H4 (cell line): ENCODE measurements around the gene WDR36. TPM values are rescaled to one million over a fixed set of nuclear protein-coding genes. Genes with fewer than 3 reads are reported as not detected.
A peak's percentile ranks its signal among the peaks of the same experiment; 100 is the strongest.
"Not testable (repeated sequence)": the region's sequence is repeated elsewhere in the genome, so short reads cannot be mapped to it uniquely, and the experiment has no call there.

Experiments
- DNase-seq: peaks from one replicate; pipeline ENCODE4 v3.0.0-alpha.2; 2015; ENCODE audit warnings: low spot score
- total RNA-seq: library from RNA; depleted of rRNA; stranded (reverse); fragments of >200 nt; shearing (Covaris generic); gene quantifications from 2 replicates; pipeline ENCODE4 v1.2.3, GENCODE V29; 2014

Gene WDR36
- total RNA-seq, 1 experiment from 2014 or later: 44.5 TPM

- no peak for DNase-seq
Observed at GRCh38 chr5:111135363-111135762, 43.2 kb downstream of the WDR36 start.

GRCh38 chr5:111135946-111136345 is 43.8 kb downstream of the WDR36 start:
- peak; percentile 45 for DNase-seq

- DNase-seq: no peak
Observed at GRCh38 chr5:111138096-111138495, 45.9 kb downstream of the WDR36 start.

- DNase-seq: not testable (repeated sequence)
Observed at GRCh38 chr5:111141471-111141870, 49.3 kb downstream of the WDR36 start.

DNA sequence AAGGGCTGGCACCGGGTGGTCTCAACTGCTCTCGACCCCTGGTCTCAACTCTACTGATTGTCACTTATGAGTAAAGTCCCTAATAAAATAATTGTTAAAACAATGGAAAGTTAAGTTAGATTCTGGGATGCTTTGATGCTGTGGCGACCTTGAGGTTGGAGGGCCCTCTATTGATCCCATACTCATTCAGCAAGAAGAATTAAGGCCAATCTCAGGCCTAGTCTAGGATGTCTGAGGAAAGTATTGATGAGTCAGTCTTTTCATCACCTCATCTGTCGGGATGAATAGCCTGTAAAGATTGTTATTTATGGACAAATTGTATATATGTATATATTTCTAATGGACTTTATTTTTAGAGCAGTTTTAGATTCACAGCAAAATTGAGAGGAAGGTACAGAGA is 50.8 kb downstream of the WDR36 start:
- DNase-seq: no peak

DNA sequence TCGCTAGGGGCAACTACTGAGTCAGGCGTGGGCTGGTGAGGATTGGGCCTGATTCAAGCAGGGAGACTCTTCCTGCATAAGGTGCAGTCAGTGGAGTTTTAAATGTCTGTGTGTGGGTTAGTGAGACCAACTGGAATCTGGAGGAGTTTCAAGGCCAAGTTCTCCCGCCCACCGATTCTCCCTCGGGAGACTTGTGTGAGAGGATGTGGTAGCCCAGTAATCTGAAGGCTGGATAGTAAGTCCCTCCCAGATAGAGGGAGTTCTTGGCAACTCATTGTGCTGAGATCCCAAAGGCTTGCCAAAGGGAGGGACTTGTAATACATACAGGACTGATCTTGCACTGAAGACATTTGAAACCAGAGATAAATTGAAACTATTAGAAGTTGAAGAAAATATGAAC is 51.8 kb downstream of the WDR36 start:
- DNase-seq: peak; percentile 90

GRCh38 chr5:111144352-111144930 is 52.3 kb downstream of the WDR36 start:
- DNase-seq: no peak

DNA sequence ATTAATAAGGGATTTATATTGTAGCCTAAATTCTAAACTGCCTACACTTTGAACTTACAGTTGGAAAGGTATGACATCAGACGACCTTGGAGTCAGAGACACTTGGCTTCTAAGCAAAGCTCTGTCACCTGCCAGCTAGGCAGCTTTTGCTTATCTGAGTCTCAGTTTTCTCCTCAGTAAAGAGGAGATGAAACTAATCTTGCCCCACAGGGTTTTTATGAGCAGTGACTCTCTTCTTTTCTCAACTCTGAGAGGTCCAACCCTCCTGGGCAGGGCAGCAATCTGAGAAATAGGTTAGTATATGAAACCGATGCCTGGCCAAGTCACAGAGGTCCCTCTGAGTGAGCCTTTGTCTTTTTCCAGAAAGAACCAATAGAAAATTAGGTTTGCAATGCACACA is 53.9 kb downstream of the WDR36 start:
- no peak for DNase-seq

GRCh38 chr5:111147502-111147901 is 55.4 kb downstream of the WDR36 start:
- DNase-seq: no peak

GRCh38 chr5:111151998-111152397 is 59.9 kb downstream of the WDR36 start:
- DNase-seq: no peak

DNA sequence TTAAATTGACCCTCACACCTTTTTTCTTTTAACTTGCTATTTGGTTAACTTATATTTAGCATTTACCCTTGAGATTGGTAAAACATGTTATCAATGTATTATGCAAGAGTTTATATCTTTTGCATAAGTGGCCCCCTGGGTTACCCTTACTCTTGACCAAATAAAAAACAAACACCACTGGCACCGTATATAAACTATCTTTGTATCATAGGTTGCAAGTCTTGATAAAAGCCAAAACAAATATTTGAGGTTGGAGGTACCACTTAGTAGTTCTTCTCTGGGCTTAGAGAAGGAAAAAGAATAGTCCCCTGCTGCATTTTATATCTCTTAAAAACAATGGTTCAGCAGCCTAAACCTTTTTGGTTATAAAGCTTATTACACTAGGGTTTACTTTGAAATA is 61.3 kb downstream of the WDR36 start:
- DNase-seq: no peak

- DNase-seq: no peak
Observed at GRCh38 chr5:111153945-111154344, 61.8 kb downstream of the WDR36 start.

GRCh38 chr5:111158105-111158744 is 66.1 kb downstream of the WDR36 start:
- peak; percentile 81 for DNase-seq

GRCh38 chr5:111159845-111160244 is 67.7 kb downstream of the WDR36 start:
- DNase-seq: no peak

- no peak for DNase-seq
Observed at GRCh38 chr5:111163000-111163399, 70.9 kb downstream of the WDR36 start.

- no peak for DNase-seq
Observed at GRCh38 chr5:111165058-111165457, 72.9 kb downstream of the WDR36 start.

- DNase-seq: no peak
Observed at GRCh38 chr5:111167551-111167950, 75.4 kb downstream of the WDR36 start.

GRCh38 chr5:111168608-111169007 is 76.5 kb downstream of the WDR36 start:
- no peak for DNase-seq

DNA sequence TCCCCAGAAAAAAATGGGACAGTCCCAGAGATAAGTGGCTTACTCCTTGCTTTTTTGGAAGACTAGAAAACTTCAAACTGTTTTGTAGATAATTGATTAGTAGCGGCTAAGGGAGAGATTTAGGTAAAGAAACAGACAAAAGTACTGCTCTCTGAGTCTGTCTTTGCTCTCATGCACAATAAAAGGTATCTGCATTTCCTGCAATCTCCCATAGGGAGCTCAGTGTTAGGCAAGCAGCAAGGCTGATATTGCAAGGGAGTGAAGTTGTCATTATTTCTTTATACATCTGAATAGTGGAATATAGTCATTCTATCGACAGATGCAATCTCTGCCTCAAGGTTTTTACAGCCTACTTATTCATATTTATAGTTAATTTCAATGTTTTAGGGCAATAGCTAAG is 77.1 kb downstream of the WDR36 start:
- DNase-seq: no peak

- DNase-seq: no peak
Observed at GRCh38 chr5:111170279-111170678, 78.1 kb downstream of the WDR36 start.

DNA sequence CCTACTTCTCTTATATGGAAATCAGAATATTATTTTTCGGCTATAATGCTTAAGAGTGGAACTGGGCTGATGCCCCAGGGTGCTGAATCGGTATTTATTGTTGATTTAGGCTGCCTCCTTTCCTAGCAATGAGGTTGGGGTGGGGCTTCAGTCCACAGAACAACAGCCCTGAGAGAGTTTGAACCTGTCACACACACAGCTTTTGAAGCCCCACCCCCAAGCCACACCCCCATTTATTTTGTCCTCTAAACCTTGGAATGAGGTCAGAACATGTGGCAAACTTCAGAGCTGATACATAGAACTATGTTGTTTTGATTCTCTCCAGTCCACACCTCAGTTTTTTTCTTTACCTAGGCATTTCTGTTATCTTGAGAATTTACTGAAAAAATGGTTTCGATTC is 80.4 kb downstream of the WDR36 start:
- DNase-seq: no peak

DNA sequence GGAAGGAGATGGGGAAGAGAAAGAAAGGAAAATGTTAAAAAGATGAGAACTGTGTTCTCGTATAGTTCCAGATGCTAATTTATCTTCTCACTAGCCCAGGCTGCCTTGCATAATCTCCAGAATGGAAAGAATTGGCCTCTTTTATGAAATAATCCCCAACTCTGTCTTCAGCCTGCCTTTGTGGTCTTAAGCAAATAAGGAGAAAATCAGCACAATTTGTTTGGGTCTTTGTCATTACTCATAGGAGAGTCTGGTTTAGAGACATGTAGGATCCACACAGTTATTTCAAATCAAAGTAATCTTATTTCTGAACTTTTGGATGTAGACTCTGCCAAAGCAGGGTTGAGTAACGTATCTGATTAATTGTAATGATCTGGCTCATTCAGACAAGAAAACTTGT is 81.3 kb downstream of the WDR36 start:
- DNase-seq: no peak
